GM18870 (cell line): ENCODE data around the gene STX7.

Experiments used
- ATAC-seq: cut with Tn5 transposase; IDR thresholded peaks from one replicate; pipeline ENCODE4 v1.9.1; 2021; ENCODE audit warnings: moderate library complexity; ENCODE audit not compliant: unreplicated experiment

STX7 gene

DNA sequence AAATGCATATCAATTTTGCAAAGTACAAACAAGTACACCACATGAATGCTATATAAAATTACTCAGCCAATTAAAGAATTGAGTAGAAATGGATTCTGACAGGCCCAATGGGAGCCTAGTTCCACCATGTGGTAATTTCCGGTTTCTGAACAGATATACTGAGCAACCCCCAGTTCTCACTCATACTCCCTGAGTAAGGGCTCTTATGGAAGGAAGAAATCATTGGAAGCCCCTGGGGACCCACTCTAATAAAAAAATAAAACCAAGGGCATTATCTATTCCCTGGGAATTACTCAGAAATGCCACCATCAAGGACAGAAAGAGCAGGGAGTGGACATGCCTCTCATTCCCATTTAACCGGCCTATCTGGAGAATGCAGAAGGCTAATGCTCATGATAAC, 34.6 kb downstream of the STX7 start:
- no peak for ATAC-seq

DNA sequence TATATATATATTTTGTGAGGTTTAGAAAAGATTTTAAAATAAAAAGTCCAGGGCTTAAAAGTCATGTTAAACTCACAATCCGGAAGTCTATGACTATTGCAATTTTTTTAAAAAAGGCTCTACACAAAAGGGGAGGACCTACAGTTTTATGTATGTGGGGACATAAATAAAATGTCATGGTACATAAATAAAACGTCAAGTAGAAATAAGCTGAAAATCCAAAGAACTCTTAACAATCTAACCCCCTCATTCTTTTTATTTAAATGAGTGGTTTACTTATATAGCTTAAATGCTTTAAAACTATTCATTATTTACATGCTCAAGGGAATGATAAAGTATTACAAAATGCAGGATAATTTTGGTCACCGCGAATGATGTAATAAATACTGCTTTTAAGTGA, 36.2 kb downstream of the STX7 start:
- ATAC-seq, result no peak

GRCh38 chr6:132475925-132476324, 37.0 kb downstream of the STX7 start:
- ATAC-seq, result no peak

DNA sequence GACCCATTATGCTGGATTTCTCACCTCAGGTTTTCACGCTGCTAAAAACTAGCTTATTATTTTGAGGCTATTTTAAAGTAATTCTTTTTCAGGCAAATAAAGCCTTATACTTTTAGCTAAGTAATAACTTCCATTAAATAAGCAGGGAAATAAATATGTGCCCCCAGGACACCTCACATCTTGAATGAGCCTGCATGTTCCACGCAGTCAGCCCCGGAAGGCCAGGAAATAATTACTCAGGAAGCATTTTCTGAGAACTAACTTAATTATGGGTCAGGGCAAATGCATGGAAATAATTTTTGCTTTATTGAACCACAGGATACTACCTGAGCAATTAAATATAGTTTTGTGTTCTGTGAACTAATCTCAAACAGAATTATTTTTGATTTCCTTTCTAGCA, 41.1 kb downstream of the STX7 start:
- no peak for ATAC-seq

- no peak for ATAC-seq
Measured at GRCh38 chr6:132466952-132467351, 46.0 kb downstream of the STX7 start.

DNA sequence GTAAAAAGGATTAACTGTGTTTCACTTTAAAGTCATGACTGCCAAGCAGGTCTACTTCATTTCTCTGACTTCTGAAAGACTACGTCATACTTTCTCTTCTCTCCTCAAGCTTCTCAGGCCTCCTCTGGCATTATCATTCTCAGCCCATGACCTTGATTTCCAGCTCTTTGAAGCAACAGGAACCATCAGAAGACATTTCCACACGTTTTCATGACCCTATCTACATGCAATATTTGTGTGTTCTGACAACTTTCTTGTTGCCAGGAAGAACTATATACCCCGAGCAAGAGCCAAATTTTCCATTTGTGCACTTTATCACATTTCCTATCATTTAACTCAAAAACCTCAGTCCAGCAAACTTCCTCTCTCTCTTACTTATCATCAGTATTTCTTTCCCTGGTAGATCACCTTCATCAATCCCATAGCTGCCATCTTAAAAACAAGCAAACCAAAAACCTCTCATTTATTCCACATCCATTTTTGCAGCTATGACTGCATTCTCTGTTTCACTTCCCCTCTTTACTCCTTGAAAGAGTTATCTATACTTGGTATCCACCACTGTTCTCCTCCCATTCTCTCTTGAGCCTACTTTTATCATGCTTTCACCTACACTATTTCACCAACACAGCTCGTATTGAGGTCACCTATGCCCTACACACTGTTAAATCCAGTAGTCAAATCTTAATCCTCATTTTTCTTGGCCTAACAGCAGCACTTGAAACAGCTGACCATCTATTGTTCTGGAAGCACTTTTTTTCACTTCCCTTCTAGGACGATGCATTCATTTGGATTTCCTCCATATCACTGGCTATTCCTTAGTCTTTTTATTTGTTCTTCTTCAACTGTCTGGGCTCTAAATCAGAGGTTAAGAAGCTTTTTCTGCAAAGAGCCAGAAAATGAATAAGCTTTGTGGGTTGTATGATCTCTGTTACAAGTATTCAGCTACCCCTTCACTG, 47.1 kb downstream of the STX7 start:
- ATAC-seq, result peak; percentile 91

DNA sequence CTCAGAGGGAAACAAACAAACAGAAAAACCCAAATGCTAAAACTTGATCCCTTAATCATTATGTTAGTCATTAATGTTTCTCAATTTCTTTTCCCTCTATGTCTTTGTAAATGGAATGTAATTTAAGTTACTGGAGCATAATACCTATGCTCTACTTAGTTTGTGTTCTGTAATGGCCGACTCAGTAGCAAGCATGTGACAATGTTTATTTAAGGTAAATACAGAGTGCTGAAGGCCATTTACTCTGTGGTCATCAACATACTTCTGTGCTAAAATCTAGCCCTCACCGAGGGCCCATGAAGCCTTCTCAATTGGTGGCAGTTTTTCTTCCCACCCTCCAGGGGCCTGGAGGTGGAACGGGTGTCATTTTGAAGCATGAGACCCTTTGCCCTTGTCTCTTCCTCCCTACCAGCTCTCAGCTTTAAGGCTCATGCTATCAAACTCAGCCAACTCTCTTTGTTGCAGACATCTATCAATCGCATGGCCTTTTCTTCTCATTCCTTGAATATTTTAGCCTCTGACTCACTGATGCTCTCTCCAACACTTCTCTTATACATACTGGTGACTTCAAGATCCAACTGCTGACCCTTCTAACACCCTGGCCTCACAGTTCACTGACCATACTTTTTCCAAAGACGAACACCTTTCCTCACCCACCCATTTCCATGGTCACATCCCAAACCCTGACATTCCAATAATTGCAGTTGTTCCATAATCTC, 48.2 kb downstream of the STX7 start:
- ATAC-seq, result no peak

DNA sequence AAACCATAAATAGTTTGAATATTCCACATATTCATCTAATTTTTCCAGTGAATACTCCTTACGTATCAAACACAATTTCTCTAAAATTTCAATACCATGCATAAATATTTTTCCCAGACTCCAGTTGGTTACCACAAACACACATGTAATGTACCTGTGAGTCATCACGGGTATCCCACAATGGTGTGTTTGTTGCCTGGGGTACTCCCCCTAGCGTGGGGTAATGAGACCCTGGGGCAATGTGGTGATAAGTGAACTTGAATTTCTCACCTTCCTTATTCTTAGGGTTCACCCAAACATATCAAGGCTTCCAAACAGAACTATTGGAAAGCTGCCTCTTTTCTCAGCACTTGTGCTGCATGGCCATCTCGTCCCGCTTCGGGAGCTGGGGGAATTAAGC, 51.0 kb downstream of the STX7 start:
- no peak for ATAC-seq

GRCh38 chr6:132459605-132459952, 53.3 kb downstream of the STX7 start:
- no peak for ATAC-seq

DNA sequence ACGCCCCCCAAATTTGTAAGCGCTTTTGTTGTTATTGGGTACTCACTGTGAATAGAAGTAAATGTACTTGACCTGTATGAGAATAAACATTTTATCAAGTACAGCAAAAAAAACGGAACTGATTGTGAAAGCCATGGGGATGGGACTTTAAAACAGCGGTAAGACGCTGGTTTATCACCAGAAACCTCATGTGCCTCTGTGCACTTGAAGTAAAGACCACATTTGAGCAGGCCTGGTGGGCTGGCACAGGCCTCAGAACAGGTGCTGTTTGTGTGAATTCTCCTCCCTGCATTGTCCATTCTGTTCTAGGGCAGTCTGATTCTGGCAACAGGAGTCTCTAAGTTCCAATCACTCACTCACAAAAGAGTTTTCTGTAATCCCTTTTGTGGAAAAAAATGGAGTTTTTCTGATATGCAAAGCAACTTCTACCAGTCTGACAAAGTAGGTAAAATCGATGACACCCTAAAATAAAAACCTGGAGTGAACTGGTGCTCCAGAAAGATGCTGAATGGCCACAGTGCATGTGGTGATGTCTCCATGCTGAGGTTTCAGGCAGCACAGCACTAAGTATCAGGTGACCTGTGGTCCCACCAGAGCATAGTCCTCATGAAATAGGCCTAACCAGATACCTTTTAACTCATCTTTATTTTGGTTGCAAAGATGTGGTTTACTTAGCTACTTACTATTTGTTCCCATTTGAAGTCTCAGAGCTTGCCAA, 53.9 kb downstream of the STX7 start:
- ATAC-seq, result no peak

DNA sequence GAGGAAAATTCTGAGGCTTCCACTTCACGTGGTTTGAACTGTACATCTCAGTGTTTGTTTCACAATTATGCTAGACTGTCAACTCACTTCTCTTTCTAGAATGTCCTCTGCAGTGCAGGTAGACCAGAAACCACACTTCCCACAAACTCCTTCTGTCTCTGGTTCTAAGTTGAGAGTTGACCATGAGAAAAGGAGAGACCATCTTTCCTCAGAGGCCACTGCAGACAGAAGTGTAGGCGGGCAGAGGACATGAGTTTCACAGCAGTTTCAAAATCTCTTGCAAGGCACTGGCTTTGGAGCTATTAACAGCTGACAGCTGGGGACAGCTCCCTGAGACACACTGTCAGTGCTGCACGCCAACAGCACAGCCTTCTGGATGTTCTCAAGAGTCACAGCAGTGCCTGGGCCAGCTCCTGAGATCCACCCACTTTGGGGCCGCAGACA, 56.2 kb downstream of the STX7 start:
- ATAC-seq, result peak; percentile 93

- no peak for ATAC-seq
Measured at GRCh38 chr6:132446855-132447241, 66.1 kb downstream of the STX7 start.

- ATAC-seq, result no peak
Measured at GRCh38 chr6:132446141-132446854, 66.6 kb downstream of the STX7 start.

- ATAC-seq, result no peak
Measured at GRCh38 chr6:132445201-132445951, 67.5 kb downstream of the STX7 start.

DNA sequence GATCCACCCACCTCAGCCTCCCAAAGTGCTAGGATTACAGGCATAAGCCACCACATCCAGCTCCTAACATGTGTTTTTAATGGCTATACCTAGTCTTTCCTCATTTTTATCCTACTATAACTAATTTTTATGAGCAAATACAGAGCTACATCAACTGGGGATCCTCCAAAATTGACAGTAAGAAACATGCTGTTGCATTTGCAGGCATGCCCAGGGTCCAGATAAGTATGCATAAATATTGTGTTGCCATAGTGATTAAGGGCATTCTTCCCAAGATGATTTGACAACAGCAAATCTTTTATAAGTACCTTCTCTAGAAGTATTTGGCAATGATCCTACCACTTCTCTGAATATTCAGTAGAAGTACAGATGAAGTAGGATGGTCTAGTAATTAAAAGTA, 69.7 kb downstream of the STX7 start:
- no peak for ATAC-seq

DNA sequence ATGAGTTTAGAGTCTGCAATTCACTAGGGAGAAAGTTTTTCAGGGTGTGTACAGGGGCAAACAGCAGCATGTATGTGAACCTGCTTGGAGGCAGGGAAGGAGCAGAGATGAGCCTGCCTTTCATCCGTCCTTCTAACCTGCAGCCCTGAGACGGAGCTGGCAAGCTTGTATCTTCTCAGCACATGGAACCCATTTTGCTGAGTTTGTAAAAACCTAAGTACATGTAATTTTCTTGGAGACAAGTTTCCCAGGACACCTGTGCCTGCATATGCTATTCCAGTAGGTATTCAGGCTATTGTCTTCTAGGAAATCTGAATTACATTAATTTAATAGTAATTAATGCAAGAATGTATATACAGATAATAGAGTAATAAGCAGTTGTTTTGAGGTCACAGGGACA, 82.8 kb downstream of the STX7 start:
- ATAC-seq, result no peak

- ATAC-seq, result no peak
Measured at GRCh38 chr6:132425176-132425575, 87.7 kb downstream of the STX7 start.

DNA sequence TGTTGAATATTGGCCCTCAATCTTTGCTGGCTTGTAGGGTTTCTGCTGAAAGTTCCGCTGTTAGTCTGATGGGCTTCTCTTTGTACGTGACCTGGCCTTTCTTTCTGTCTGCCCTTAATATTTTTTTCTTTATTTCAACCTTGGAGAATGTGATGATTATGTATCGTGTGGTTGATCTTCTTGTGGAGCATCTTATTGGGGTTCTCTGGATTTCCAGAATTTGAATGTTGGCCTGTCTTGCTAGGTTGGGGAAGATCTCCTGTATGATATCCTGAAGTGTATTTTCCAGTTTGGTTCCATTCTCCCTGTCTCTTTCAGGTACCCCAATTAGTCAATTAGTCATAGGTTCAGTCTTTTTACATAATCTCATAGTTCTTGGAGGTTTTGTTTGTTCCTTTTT, 89.1 kb downstream of the STX7 start:
- ATAC-seq, result no peak

GRCh38 chr6:132418235-132418965, 94.5 kb downstream of the STX7 start:
- no peak for ATAC-seq

GRCh38 chr6:132414761-132415160, 98.2 kb downstream of the STX7 start:
- ATAC-seq, result no peak
